SK-N-MC (cell line): ENCODE data around the gene COX6B1.

Source experiments
- DNase-seq: peaks from one replicate; pipeline ENCODE4 v3.0.0-alpha.2; 2011; ENCODE audit warnings: low read depth, low spot score
- H3K27ac ChIP-seq: fragments of 200-600 bp; sonication (generic); 2 replicates; pipeline ENCODE4 v1.5.1; 2016; ENCODE audit warnings: mixed run types
- H3K36me3 ChIP-seq: fragments of 200-600 bp; sonication (generic); 2 replicates; pipeline ENCODE4 v1.6.1; 2017; ENCODE audit warnings: antibody characterized with exemption, low read length, mixed read lengths; ENCODE audit not compliant: insufficient read depth
- H3K4me3 ChIP-seq: fragments of 200-600 bp; sonication (generic); 2 replicates; pipeline ENCODE4 v1.5.1; 2016
- H3K9ac ChIP-seq: fragments of 200-600 bp; sonication (generic); 2 replicates; pipeline ENCODE4 v1.8.0; 2017; ENCODE audit warnings: mixed run types, mixed read lengths; ENCODE audit not compliant: insufficient read length
- H3K9me3 ChIP-seq: fragments of 200-600 bp; sonication (generic); 2 replicates; pipeline ENCODE4 v1.6.1; 2017; ENCODE audit warnings: low read depth, mild to moderate bottlenecking, antibody characterized with exemption, low read length, moderate library complexity, mixed read lengths
- EZH2 ChIP-seq: fragments of 200-600 bp; sonication (generic); IDR thresholded peaks from one replicate; pipeline ENCODE4 v1.6.1; 2017; ENCODE audit warnings: antibody characterized with exemption
- FOXP2 ChIP-seq: optimal IDR thresholded peaks from 2 replicates; pipeline ENCODE3; 2011; ENCODE audit warnings: mild to moderate bottlenecking, moderate library complexity; ENCODE audit not compliant: insufficient read depth; ENCODE audit errors: extremely low read length, control extremely low read depth
- POLR2AphosphoS5 ChIP-seq: IDR thresholded peaks from 2 replicates; pipeline ENCODE4 v1.6.1; 2012; ENCODE audit warnings: mild to moderate bottlenecking, low read depth, low read length, borderline replicate concordance

COX6B1 gene

DNA sequence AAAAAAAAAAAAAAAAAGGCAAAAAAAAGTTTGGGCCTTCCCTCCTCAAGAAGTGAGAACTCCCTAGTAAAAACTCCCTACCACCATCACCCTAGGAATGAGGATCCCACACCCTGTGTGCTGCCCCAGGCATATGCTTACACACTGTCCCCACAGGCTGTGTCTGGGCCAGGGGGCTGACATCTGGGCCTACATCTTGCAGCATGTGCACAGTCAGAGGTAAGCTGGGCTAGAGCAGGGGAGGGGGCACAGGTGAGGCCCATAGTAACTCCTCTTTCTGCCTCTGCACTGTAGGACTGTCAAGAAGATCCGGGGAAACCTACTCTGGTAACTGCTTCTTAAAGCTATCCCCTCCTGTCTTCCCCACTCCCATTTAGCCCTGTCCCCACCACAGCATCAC is 34.5 kb upstream of the COX6B1 start:
- Histone ChIP-seq H3K36me3 (no peaks in the 10 kb centered on the region; the same call in 1 of the 2 replicates), H3K9me3 (no peaks in the 10 kb centered on the region), H3K27ac (no peak overlapping the region), H3K4me3 (peak overlapping the region; percentile 97), H3K9ac (no peak overlapping the region)
- no peak for DNase-seq
- TF ChIP-seq EZH2 = no peak
- TF ChIP-seq POLR2AphosphoS5 = no peak
- TF ChIP-seq FOXP2 = no peak

DNA sequence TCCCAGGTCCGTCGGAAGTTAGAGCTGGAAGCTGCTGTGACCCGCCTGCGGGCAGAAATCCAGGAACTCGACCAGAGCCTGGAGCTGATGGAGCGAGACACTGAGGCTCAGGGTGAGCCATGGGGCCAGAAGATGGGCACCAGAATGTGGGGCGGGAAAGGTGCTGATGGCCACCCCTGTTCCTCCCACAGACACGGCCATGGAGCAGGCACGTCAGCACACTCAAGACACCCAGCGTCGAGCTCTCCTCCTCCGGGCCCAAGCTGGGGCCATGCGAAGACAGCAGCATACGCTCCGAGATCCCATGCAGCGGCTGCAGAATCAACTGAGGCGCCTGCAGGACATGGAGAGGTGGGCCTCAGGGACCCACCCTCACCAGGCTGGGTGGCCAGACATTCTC is 33.1 kb upstream of the COX6B1 start:
- Histone ChIP-seq H3K27ac (no peak overlapping the region), H3K9ac (no peak overlapping the region), H3K4me3 (no peak overlapping the region), H3K36me3 (no peaks in the 10 kb centered on the region; the same call in 1 of the 2 replicates), H3K9me3 (no peaks in the 10 kb centered on the region)
- no peak for TF ChIP-seq EZH2
- no peak for TF ChIP-seq POLR2AphosphoS5
- TF ChIP-seq FOXP2 = no peak
- no peak for DNase-seq

DNA sequence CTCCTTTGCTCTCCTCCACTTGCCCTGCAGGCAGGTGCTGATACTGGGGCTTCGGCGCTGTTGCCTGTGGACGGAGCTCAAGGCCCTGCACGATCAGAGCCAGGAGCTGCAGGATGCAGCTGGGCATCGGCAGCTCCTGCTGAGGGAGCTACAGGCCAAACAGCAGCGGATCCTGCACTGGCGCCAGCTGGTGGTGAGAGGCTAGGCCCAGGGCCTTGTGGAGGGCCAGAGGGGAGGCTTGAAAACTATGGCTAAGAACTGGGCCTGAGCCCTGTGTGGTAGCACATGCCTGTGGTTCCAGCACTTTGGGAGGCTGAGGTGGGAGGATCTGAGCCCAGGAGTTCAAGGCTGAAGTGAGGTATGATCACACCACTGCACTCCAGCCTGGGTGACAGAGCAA is 29.3 kb upstream of the COX6B1 start:
- TF ChIP-seq POLR2AphosphoS5 (no peak), EZH2 (no peak), FOXP2 (no peak)
- no peak for DNase-seq
- no peak overlapping the region for H3K9ac ChIP-seq
- H3K27ac ChIP-seq = no peak overlapping the region
- no peaks in the 10 kb centered on the region for H3K9me3 ChIP-seq
- no peak overlapping the region for H3K4me3 ChIP-seq
- no peaks in the 10 kb centered on the region; the same call in 1 of the 2 replicates for H3K36me3 ChIP-seq

DNA sequence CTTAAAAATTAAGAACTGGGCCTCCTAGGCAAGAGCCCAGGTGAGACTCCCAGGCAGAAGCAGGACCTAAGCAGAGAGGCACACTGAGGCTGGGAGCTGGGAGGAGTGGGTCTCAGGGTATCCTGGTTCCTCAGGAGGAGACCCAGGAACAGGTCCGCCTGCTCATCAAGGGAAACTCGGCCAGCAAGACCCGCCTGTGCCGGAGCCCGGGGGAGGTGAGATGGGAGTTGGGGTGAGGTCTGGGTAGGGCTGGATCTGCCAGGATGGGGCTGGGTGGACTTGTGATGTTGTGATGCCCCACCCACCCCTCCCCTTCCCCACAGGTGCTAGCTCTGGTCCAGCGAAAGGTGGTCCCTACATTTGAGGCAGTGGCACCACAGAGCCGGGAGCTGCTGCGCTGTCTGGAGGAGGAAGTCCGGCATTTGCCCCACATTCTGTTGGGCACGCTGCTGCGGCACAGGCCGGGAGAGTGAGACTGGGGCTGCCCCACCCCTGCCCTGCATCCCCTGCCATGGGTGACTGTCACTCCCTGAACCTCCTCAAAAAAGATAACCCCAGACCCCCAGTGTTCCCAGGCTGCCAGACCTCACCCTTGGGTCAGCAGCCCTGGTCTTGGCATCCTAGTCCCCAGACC is 28.7 kb upstream of the COX6B1 start:
- H3K9ac ChIP-seq = no peak overlapping the region
- H3K9me3 ChIP-seq = no peaks in the 10 kb centered on the region
- no peak overlapping the region for H3K27ac ChIP-seq
- no peak for TF ChIP-seq EZH2
- TF ChIP-seq POLR2AphosphoS5 = no peak
- no peak for TF ChIP-seq FOXP2
- no peak overlapping the region for H3K4me3 ChIP-seq
- no peaks in the 10 kb centered on the region; the same call in 1 of the 2 replicates for H3K36me3 ChIP-seq
- no peak for DNase-seq

DNA sequence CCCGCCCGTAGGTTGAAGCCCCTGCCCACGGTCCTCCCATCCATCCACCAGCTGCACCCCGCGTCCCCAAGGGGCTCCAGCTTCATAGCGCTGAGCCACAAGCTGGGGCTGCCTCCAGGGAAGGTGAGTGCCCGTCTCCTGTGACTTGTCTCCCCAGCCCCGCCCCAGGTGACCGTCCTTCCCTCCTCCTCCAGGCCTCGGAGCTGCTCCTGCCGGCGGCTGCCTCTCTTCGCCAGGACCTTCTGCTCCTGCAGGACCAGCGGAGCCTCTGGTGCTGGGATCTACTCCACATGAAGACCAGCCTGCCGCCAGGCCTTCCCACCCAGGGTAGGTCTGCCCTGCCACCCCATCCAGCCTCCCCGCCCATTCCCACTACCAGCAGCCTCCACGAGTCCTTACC is 28.1 kb upstream of the COX6B1 start:
- no peak for TF ChIP-seq FOXP2
- no peak for TF ChIP-seq EZH2
- no peak for TF ChIP-seq POLR2AphosphoS5

DNA sequence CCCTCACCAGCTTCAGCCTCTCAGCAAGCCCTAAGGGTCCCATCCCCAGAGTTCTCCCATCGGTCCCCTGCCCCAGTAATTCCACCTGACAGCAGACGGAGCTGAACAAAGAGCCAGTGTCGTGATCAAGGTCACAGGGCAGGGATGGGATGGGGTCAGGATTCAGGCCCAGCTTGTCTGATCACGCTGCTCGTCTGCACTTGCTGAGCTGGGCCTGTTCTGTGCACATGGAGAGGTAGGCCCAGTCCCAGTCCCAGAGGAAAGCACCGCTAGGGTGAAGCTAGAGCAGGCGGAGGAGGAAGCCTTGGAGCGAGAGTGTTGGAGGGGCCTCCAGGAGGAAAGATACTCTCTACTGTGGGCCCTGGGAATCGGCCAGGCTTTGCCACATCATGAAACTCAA is 26.4 kb upstream of the COX6B1 start:
- TF ChIP-seq POLR2AphosphoS5 (no peak), FOXP2 (no peak), EZH2 (no peak)
- no peak for DNase-seq
- Histone ChIP-seq H3K9me3 (no peaks in the 10 kb centered on the region), H3K36me3 (no peaks in the 10 kb centered on the region; the same call in 1 of the 2 replicates), H3K4me3 (no peak overlapping the region), H3K27ac (no peak overlapping the region), H3K9ac (no peak overlapping the region)

More for the DNA sequence above, 28.1 kb upstream of the COX6B1 start:
- no peak overlapping the region for H3K27ac ChIP-seq
- H3K36me3 ChIP-seq = no peaks in the 10 kb centered on the region; the same call in 1 of the 2 replicates
- H3K9me3 ChIP-seq = no peaks in the 10 kb centered on the region
- no peak overlapping the region for H3K4me3 ChIP-seq
- no peak for DNase-seq
- no peak overlapping the region for H3K9ac ChIP-seq

- no peak overlapping the region for H3K27ac ChIP-seq
- no peak overlapping the region for H3K9ac ChIP-seq
Observed at GRCh38 chr19:35622750-35623149, 25.4 kb upstream of the COX6B1 start.

GRCh38 chr19:35623327-35624010 is 24.7 kb upstream of the COX6B1 start:
- Histone ChIP-seq H3K9ac (no peak overlapping the region), H3K9me3 (no peaks in the 10 kb centered on the region), H3K4me3 (no peak overlapping the region), H3K36me3 (no peaks in the 10 kb centered on the region), H3K27ac (no peak overlapping the region)
- TF ChIP-seq FOXP2 = no peak
- DNase-seq = no peak

More at GRCh38 chr19:35622750-35623149, 25.4 kb upstream of the COX6B1 start:
- Histone ChIP-seq H3K4me3 (no peak overlapping the region), H3K9me3 (no peaks in the 10 kb centered on the region), H3K36me3 (no peaks in the 10 kb centered on the region; the same call in 1 of the 2 replicates)
- DNase-seq = no peak
- no peak for TF ChIP-seq POLR2AphosphoS5
- no peak for TF ChIP-seq EZH2
- no peak for TF ChIP-seq FOXP2
